RCC 7860 (cell line): Measurements from ENCODE around the gene CHADL.
"Not testable (repeated sequence)": the region's sequence is repeated elsewhere in the genome, so short reads cannot be mapped to it uniquely, and the experiment has no call there.

Experiments
- DNase-seq: peaks from one replicate; pipeline ENCODE4 v3.0.0-alpha.2; 2015; ENCODE audit warnings: low spot score
- FAIRE-seq: peaks from 2 replicates; lab custom pipeline; 2012; peaks lifted over from hg19 to GRCh38; lab: Jason Lieb, UNC

CHADL gene, protein sequence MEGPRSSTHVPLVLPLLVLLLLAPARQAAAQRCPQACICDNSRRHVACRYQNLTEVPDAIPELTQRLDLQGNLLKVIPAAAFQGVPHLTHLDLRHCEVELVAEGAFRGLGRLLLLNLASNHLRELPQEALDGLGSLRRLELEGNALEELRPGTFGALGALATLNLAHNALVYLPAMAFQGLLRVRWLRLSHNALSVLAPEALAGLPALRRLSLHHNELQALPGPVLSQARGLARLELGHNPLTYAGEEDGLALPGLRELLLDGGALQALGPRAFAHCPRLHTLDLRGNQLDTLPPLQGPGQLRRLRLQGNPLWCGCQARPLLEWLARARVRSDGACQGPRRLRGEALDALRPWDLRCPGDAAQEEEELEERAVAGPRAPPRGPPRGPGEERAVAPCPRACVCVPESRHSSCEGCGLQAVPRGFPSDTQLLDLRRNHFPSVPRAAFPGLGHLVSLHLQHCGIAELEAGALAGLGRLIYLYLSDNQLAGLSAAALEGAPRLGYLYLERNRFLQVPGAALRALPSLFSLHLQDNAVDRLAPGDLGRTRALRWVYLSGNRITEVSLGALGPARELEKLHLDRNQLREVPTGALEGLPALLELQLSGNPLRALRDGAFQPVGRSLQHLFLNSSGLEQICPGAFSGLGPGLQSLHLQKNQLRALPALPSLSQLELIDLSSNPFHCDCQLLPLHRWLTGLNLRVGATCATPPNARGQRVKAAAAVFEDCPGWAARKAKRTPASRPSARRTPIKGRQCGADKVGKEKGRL

DNA sequence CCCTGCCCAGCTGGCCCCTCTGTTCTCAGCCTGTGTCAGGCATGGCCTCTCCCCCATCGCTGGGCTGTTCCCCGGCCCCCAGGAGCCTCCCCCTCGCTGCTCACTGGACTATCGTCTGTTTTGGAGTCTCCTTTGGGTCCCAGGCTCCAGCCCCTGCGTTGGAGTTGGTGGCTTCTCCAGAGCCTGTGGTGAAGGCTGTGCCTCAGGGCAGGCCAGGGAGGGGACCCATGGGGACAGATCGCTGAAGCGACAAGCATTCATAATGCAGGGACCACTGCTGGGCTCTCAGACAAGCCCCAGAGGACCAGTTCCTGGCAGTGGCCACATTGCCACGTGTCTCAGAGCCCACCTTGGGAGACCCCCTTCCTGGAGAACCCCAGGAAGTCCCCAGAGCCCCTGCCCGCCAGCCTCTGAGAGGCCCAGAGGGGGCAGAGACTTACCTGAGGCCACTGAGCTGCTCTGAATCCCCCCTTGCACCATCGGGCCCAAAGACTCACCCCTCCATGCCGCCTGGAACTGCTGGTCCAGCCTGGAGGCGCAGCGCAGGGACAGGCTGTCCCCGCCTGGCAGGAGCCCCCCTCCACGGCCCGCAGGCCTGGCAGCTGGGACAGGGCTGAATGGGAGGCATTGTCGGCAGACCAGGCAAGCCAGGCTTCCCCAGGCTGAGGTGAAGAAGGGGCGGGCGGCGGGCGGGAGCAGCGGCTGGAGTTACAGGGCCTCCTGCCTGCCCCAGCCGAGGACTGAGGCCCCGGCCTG, at the start of gene CHADL:
Gene CHADL (minus strand): TSS at position 555 of the 756 bp plus-strand sequence. CDS start 50 bp downstream, at position 505.
- FAIRE-seq = no peak
- no peak for DNase-seq

DNA sequence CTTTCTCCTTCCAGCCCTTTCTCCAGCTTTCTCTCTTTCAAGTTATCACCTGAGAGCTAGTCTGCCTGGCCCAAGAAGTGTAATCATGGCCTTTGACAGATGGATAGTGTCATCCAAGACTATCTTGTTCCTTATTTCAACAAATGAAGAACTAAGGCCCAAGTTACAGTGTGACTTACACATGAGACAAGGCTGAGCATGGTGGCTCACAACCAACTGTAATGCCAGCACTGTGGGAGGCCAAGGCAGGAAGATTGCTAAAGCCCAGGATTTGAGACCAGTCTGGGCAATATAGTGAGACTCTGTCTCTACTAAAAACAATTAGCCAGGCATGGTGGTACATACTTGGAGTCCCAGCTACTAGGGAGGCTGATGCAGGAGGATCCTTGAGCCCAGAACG, 48.9 kb upstream of the CHADL start:
- FAIRE-seq = no peak

DNA sequence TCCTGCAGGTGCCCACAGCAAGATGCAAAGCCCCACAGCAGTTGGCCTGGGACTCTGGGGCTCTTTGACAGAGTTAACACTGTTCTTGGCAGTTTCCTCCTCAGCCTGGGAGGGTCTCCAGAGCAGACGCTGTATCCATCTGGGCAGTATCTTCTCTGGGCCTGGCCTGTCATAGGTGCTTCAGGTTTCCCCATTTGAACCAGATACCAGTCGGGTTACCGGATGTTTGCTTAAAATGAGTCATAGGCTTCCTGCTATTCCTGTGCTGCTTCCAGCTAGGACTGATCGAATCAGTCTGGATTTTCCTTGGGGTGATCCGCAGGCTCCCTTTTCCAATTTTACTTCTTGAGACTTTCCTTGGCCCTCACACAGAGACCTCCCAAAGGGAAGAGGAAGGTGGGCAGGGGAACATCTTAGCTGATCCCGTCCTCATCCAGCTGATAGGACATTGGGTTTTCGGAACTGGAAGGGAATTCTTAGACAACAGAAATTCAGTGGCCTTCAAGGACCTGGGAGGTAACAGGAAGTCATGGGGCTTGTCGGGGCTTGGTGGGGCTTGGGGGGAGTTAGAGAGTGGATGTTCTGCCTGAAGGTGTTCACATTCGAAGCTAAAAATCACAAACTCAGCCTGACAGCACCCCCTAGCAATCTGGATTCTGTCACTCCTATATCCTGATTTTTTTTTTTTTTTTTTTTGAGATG, 47.7 kb upstream of the CHADL start:
- peak; percentile 84 for DNase-seq
- peak; percentile 59 for FAIRE-seq

More for the DNA sequence above, 48.9 kb upstream of the CHADL start:
- no peak for DNase-seq

DNA sequence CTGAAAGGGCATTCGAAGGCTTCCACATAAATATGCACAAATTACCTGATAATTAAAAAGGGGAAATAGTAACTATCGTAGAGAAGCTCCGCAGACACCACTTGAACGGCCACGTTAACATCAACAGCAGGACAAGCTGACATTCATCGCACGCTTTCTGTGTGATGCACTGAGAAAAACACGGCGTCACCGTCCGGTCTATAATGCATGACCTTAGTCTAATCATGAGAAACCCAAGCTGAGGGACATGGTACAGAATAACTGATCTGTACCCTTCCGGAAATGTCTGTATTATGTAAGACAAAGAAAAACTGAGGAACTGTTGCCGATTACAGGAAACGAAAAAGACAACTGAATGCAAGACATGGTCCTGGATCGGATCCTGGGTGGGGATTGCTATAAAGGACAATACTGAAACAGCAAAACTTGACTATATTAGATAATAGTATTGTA, 45.9 kb upstream of the CHADL start:
- FAIRE-seq (no peak), DNase-seq (peak; percentile 32)

DNA sequence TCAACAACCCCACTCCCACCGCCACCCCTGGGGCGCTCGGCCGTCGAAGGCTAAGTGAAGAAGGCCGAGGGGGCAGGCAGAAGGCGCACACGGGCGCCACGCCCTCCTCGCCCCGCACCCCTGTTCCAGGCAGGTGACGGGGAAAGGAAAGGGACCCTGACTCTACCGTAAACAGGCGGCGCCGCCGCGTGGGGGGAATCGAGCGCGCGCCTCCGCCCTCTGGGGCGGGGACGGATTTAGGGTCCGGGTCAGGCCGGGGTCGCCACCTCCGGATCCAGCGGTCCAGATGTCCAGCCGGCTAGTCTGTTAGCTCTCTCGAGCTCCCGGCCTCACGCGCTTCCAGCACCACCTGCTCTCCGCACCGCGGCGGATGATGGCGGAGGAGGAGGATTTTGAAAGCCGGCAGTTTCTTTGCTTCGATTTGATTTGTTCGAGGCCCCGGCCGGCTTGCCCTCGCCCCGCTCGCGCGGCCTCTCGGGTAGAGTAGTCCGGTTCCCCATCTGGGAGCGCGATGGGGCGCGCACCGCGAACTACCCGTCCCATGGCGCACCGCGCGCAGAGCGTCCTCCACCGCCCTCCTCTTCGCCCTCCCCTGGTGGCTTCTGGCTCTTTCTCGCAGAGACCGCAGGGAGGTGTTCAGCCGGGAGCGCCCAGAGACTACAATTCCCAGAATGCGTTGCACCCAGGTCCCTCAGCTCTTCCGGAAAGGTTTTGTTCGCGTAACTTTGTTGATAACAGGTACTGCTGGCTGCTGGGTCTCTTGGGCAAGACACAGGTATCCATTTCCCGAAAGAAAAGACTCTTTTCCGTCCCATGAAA, 45.3 kb upstream of the CHADL start, which contains the start of gene RANGAP1:
Gene RANGAP1 (minus strand): TSS at position 368 of the 819 bp plus-strand sequence. CDS start 5,143 bp downstream, outside the sequence.
- FAIRE-seq (peak; percentile 88), DNase-seq (peak; percentile 95)

DNA sequence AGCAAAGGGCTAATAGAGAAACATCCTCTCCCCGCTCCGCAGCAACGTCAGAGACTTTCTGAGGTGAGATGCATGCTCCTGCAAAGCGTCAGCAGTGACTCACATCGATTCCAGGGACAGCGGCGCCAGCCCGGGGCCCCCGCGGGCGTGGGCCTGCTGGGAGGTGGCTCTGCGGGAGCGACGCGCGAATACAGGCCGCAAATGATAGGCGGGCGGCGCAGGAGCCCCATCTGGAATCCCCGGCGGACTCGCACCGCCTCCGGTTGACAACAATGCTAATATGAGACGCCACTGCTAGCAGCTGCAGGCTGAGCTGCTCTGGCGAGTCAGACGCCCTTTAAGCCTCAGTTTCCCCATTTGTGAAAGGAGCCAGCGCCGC, 44.7 kb upstream of the CHADL start:
- peak; percentile 30 for FAIRE-seq
- peak; percentile 85 for DNase-seq

DNA sequence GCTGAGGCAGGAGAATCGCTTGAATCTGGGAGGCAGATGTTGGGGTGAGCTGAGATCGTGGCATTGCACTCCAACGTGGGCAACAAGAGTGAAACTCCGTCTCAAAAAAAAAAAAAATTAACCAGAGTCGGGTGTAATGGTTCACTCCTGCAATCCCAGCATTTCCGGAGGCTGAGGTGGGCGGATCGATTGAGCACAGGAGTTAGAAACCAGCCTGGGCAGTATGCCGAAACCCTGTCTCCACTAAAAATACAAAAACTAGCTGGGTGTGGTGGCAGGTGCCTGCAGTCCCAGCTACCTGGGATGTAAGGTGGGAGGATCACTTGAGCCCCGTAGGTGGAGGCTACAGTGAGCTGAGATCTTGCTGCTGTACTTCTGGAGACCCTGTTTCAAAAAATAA, 43.7 kb upstream of the CHADL start:
- FAIRE-seq (no peak), DNase-seq (no peak)

DNA sequence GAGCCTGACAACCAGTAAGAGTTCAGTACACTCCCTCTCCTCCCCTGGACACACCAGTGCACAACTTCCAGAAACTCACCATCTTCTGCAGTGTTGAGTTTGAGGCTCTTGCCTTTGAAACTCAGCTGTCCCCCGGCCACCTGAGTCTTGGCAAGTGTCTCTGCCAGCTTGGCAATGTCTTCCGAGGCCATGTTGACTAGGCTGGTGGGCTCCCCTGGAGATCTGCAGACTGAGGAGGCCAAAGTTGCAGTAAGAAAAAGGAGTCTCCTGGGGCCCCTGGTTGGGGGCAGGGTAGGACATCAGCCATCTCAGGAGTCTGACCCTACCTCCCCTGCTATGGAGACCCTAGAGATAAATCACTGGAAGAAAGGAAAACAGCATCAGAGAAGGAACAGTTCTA, 40.1 kb upstream of the CHADL start:
- FAIRE-seq = no peak
- no peak for DNase-seq

DNA sequence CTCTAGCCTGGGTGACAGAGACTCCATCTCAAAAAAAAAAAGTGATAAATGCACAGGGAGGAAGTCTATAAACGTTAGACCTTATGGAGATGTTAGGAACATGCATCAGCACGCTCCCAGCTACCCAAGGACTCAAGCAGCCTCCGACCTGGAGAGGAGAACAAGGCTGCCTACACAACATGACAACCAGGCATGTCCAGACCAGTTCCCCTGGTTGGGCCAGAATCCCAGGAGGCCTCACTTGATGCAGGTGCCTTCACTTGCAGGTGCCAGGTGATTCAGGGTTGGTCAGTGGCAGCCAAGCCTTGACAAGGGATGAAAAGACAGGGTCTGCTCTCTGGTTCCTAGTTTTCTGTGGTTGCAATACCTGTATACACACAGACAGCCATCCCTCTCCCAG, 39.3 kb upstream of the CHADL start:
- DNase-seq (no peak), FAIRE-seq (no peak)

DNA sequence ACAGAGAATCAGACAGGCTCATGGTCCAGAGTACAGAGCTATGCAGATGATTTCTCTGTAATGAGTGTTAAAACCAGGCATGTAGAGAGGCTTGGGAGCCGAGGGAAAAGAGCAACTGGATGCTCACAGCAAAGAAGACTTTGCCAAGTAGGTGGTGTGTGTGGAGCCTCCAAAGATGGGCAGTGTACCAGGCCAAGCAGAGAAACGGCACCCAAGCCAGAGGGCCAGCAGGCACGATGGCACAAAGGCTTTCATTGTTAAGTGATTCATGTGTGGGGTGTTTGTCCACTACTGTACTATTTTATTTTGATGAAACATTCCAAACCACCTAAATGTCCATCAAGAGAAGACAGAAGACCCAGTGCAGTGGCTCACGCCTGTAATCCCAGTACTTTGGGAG, 34.1 kb upstream of the CHADL start:
- FAIRE-seq (no peak), DNase-seq (no peak)

DNA sequence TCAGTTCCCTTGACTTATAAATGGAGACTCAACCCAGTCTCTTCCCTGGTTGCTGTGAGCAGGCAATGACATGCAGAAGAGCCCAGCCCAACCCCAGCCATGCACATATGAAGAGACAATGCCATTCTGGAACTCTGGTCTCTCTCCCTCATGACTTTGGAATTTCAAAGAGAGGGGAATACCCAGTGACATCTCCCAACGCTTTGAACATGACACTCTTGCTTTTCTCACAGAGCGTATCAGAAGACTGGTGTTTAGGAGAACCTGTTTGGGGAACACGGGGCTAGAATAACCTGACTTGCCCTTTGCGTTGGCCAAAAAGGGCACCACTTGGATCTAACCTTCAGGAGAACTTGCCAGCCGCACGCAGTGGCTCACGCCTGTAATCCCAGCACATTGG, 32.4 kb upstream of the CHADL start:
- DNase-seq (no peak), FAIRE-seq (no peak)

DNA sequence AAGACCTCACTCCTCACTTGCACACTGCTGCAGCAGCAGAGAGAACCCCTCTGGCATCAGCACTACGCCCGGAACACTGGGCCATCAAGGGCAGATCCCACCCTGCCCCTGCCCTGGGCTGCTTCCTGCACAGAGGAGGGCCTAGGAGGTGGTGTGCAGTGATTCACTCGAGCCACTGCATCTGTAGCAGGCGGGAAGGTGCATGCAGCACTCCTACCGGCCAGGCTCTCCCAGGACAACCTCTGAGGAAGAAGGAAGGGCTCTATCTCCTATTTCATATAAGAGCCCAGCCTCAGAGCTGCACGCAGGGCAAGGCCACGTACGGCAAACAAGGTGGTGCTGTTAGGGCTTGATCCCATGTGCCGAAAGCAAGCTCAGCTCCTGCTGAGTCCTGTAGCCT, 31.1 kb upstream of the CHADL start:
- DNase-seq (no peak), FAIRE-seq (no peak)

DNA sequence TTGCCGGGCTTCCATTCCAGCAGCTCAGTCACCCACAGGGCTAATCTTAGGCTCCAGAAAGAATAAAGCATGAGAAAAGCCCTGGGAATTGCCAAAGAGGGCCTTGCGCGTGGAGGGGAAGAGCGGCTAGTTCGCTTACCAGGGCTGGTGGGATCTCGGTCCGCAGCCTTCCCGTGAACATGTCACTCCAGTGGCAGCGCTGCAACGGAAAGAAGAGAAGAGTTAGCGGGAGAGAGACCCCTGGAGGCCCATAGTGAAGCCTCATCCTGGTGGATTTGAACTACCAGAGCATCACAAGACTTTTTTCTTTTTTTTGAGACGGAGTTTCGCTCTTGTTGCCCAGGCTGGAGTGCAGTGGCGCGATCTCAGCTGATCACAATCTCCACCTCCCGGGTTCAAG, 27.2 kb upstream of the CHADL start:
- no peak for DNase-seq
- FAIRE-seq = no peak

DNA sequence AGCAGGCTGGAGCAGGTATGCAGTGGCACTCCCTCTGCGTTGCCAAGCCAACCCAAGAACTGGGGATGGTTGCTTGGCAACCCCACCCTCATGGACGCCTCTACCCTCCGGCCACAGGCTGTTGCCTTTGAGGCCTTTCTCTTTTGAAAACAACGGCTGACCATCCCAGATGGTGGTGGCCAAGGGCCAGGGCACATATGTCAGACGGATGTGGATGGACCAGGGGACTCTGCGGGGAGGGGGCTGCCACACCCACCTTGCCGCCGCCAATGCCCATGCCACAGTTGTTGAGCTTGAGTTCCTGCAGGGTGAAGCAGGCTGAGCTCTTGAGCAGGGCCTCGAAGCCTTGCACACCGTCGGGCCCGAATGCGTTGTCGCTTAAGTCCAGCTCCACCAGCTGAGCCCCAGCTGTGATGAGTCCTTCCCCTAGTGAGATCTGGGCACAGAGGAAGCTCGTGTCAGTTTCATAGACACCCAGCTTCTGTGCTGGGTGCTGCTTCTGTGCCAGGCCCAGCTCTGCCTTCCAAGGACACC, 23.7 kb upstream of the CHADL start:
- no peak for FAIRE-seq
- DNase-seq = no peak

DNA sequence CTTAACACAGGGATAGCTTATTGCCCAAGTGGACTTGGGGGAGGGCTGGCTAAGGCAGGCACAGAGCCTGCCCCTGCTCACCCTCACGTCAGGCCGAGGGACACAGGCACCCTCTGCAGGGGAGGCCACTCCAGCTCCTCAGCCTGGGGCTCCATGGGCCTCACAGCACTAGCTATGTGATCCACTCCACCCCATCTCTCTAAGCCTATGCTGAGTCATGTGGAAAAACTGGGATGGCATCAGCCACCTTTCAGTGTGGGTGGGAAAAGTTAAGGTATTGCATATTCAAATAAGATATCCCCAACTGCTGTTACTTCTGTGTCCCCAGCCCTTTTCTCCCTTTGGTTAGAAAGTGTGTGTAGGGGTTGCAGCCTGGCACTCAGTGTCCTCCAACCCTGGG, 23.0 kb upstream of the CHADL start:
- DNase-seq (no peak), FAIRE-seq (no peak)

DNA sequence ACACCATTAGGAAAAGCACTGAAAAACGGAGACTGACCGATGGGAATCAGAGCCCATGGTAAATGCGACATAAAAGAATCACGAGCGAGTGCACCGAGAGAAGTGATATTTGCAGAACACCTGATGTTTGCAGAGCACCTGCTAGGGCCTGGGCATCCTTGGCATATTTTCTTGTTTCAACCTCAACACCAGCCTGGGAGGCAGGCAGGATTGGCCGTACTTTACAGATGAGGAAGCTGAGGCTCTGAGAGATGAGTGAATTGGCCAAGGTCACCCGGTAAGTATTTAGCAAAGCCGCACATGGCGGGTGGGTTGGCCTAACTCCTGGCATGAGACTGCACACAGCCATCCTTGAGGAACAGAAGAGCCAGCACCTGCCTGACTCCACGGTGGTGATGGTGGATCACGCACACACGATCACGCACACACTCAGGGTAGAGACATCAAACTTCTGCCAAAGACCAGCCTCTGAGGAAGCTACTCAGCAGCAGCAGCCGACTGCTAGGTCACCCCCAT, 21.6 kb upstream of the CHADL start:
- no peak for FAIRE-seq
- no peak for DNase-seq

DNA sequence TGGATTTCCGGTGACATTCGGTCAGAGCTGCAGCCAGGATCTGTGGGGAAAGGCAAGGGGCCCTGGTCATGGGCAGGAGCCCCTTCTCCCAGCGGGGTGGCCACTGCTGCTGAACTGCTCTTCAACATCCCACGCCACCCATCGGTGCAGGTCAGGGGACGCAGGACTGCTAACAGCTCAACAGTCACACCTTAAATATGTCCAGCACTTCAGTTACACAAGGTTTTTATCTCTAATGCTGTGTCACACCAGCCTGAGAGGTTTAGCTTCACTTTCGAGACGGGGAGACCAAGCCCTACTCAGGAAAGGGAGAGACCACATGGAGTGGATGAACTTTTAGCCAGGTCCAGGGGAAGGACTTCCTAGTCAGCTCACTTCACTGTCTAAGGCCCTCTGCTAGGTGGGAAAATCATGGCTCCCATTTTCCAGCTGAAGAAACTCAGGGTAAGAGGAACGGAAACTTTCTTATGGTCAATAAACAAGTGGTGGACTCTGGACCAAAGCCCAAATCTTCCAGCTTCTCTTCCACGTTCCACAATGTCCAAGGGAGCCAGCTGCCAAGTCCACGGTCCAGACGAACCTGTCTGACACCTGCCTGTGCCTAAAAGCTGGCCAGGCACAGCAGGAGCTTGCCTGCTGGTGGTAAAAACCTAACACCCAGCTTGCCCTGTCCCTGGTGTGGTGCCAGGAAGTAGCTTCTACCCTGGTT, 21.0 kb upstream of the CHADL start:
- FAIRE-seq = no peak
- no peak for DNase-seq

DNA sequence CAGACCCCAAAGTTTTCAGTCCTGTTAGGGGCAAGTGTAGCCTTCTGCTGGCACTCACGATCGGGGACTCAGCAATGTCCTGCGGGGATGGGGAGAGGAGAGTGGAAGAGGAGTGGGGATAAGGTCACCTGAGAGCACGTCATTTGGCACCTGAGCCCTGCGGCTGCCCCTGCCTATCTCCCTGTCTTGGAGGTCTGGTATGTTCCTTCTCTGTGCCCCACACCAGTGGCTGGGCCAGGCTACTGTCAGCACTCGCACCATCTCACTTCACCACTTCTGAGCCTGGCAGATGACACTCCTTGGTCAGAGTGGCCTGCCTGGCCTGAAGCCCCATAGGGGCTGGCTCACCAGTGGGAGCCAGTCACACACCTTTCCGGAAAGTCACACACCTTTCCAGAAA, 20.1 kb upstream of the CHADL start:
- DNase-seq (no peak), FAIRE-seq (no peak)

DNA sequence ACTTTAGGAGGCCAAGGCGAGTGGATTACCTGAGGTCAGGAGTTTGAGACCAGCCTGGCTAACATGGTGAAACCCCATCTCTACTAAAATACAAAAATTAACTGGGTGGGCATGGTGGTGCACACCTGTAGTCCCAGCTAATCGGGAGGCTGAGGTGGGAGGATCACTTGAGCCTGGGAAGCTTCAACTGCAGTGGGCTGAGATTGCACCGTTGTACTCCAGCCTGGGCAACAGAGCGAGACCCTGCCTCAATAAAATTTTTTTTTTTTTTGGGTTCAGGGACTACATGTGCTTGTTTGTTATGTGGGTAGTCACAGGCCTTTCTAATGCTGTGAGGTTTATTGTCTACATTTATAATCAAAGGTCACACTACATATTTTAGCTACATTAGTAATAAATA, 19.0 kb upstream of the CHADL start:
- DNase-seq, FAIRE-seq: not testable (repeated sequence)
